Glomerular endothelial cell (primary cell): ENCODE results near the gene PARP1. TPM values are rescaled to one million over a fixed set of nuclear protein-coding genes. Genes with fewer than 3 reads are reported as not detected.
"Not testable (repeated sequence)": the region's sequence is repeated elsewhere in the genome, so short reads cannot be mapped to it uniquely, and the experiment has no call there.

Experiments
- DNase-seq: peaks from one replicate; pipeline ENCODE4 v3.0.0-alpha.2; 2011; ENCODE audit warnings: low read depth, low spot score; ENCODE audit errors: extremely low read depth
- total RNA-seq: library from RNA; depleted of rRNA; stranded (reverse); fragments of >200 nt; gene quantifications from 2 replicates; pipeline ENCODE4 v1.2.3, GENCODE V29; 2015

PARP1 gene
- total RNA-seq, 1 donor from 2014 or later: 99.4 TPM

- no peak for DNase-seq
These were observed 22.2 kb upstream of the PARP1 start for GRCh38 chr1:226429858-226430715.

- DNase-seq: no peak
These were observed 21.0 kb upstream of the PARP1 start for GRCh38 chr1:226428791-226429461.

- DNase-seq: no peak
These were observed 20.5 kb upstream of the PARP1 start for GRCh38 chr1:226428348-226428747.

GRCh38 chr1:226427131-226427530 lies 19.2 kb upstream of the PARP1 start:
- no peak for DNase-seq

- DNase-seq: not testable (repeated sequence)
These were observed 18.5 kb upstream of the PARP1 start for GRCh38 chr1:226426395-226426794.

- DNase-seq: no peak
These were observed 17.6 kb upstream of the PARP1 start for GRCh38 chr1:226425431-226426031.

- DNase-seq: no peak
These were observed 17.1 kb upstream of the PARP1 start for GRCh38 chr1:226425004-226425378.

DNA sequence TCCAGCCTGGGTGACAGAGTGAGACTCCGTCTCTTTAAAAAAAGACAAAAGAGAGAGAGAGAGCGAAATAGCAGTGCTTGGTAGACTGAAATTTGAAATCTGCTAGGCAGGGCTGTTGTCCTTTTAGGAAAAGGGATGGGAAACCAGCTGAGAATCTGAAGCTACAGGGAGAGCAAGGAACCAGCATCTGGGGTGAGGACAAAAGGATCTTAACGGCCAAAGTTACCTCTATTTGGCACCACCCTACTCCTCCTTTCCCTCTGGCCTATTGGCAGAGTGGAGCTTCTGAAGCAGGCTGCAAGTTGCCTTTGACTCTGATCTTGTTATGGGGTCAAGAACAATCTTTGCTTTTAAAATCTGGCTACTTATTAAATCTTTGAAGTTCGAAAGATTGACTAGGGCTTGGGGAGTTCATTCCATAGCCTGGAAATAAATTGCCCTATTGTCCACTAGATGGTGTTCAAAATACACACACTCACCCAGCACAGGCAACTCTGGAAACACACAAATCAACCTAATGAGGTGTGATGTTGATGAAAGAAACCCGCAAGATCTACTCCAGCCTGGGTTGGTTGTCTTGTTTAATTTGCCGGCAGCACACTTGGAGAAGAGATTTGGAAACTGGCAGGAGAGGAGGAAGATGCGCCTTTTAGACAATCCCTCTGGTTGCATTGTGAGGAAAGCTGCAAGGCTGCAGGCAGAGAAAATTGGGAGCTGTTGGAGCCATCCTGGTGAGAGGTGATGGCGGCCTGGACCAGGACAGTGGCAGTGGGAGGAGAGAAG lies 16.5 kb upstream of the PARP1 start:
- no peak for DNase-seq

DNA sequence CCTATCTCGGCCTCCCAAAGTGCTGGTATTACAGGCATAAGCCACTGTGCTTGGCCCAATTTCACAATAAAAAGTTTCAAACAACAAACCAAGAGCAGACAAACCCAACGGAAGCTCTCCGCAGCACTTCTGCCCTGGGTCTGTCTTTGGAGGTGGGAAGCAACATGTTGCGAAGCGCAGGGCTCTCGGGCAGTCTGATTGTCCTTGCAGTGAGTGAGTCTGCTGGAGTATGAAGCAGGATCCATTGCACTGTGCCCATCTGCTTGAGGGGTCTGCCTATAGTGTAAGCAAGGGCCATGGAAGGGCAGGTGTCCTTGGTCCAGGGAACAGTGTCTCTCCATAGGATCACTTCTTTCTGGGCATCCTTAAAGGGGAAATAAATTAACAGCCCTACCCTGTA lies 14.6 kb upstream of the PARP1 start:
- no peak for DNase-seq

DNA sequence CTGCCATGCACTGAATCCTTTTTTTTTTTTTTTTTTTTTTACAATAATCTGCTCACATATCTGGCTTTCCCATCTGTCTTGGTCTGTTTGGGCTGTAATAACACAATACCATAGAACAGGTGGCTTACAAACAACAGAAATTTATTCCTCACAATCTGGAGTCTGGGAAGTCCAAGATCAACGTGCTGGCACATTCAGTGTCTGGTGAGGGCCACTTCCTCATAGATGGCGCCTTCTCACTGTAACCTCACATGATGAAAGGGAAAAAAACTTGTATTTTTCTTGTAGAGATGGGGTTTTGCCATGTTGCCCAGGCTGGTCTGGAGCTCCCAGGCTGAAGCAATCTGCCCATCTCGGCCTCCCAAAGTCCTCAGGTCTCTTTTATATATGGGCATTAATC lies 13.0 kb upstream of the PARP1 start:
- no peak for DNase-seq

DNA sequence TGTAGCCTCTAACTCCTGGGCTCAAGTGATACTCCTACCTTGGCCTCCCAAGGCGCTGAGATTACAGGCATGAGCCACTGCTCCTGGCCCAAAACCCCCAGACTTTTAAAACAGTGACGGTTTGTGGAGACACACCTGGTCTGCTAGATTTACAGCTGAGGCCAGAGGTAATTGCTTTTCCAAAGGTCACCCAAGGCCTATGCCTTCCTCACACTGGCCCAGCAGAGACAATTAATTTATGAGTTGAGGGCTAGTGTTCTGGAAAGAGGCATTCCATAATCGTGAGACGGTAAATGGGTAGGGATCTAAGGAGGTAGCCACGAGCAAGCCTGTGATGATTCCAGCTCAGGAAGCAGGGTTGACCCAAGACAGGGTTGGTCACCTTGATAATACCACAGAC lies 12.4 kb upstream of the PARP1 start:
- DNase-seq: no peak

DNA sequence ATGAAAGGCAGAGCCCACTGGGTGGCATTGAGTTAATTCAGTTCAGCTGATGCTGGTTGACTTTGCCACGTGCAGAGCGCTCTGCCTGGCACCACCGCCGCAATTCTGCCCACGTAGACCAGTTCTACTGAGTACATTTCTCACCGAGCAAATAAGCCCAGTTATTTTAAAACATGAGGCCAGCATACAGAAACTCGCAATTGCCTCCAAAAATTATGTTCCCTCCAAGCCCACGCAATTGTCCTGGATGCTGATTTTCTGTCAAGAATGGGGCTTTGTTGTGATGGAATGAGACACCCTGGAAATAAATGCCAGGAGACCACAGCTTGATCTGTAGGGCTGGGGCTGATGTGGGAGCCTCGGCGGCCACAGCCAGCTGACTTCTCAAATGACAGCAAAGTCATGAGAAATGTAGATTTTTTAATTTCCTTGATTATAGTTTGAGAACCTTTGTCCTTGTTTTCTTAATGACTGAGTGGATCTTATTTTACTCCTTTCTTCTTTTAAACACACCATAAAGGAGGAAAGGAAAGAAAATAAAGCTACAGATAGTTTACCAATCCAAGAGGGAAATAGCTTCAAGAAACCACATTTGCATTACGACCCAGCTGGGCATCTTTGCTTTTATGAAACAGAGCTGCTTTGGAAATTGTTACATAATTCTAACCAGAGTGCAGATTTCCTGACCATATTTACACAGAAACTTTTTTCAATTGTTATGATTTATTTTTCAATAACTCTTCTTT lies 11.6 kb upstream of the PARP1 start:
- DNase-seq: no peak

DNA sequence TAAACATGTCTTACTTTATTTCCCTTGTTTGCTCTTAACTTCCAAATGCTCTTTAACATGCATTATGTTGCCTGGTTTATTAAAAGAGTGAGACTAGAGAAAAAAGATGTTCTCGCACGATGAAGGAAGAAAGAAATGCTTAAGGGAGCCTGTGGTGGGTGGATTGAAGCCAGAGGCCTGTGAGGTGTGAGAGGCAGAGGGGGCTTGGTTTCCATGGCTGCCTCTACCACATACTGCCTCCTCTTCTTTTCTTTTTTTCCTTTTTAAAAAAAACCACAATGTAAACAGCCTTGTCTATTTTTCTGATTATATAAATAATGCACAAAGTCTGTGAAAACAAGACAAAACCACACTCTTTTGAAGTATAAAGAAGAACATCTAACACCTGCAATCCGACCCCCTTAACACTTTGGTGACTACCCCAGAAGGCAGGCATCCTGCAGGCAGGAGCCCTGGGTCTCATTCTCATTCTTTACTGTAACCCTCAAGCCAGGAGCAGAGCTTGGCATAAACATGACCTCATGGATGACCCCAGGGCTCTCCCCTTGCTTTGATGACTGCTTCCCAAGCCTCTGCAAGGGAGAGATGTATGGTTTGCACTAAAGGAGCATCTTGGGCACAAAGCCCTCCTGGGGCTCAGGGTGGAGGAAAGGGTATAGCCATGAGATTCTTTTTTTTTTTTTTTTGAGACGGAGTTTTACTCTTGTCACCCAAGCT lies 10.1 kb upstream of the PARP1 start:
- DNase-seq: no peak

GRCh38 chr1:226417350-226417749 lies 9.5 kb upstream of the PARP1 start:
- no peak for DNase-seq

GRCh38 chr1:226414098-226414698 lies 6.3 kb upstream of the PARP1 start:
- no peak for DNase-seq

DNA sequence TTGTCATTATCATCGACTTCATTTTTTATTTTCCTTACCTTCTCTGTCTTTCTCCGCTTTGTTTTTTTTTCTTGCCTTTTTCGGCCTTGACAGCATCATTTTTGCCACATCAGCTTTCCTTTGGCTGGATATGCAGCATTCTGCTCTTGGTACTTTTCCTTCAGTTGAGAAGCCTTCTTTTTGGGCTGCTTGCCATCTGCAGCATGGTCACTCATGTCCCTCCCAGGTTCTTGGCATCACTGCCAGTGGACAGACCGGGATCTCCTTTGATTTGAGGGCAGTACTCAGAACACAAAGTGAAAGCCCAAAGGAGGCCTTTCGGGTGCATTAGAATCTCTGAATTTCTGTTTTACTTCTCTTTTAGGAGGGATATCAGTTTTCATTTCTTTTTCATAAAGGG lies 3.7 kb upstream of the PARP1 start:
- DNase-seq: no peak

DNA sequence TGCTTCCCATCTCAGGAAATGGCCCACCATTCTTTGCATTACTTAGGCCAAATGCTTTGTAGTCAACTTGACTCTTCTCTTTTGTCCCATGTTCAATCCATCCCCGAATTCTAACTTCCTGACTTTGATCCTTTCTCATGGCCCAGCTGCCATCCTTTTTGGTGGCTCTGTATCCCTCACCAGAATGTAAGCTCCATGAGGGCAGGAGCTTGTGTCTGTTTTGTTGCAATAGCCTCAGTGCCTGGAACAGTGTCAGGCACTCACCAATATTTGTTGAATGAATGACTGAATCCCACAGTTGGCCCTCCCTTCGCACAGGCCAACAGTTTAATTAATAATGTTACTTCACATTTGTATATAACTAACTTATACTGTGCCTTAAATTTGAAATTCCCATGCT lies 3.1 kb upstream of the PARP1 start:
- no peak for DNase-seq

DNA sequence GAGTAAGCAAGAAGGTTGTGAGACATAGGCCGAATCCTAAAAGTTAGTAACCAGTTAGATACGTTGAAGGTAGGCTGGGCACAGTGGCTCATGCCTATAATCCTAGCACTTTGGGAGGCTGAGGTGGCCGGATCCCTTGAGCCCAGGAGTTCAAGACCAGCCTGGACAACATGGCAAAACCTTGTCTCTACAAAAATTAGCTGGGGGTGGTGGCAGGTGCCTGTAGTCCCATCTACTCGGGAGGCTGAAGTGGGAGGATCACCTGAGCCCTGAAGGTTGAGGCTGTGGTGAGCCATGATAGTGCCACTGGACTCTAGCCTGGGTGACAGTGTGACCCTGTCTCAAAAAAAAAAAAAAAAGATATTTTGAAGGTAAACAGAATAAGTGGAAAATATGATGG lies 1.5 kb upstream of the PARP1 start:
- DNase-seq: no peak
